GM06990 (cell line): ENCODE data around the gene LINC00632.

Source experiments
- DNase-seq: peaks from one replicate; pipeline ENCODE4 v3.0.0-alpha.2; 2011; ENCODE audit not compliant: insufficient read length; ENCODE audit errors: extremely low read depth
- H3K27me3 ChIP-seq: replicated peaks from 2 replicates; pipeline ENCODE4 v1.6.0; 2011; ENCODE audit warnings: low read length; ENCODE audit not compliant: control insufficient read depth, insufficient read depth
- H3K36me3 ChIP-seq: 2 replicates; pipeline ENCODE4 v1.5.1; 2011; ENCODE audit warnings: low read length; ENCODE audit not compliant: control insufficient read depth, insufficient read depth
- H3K4me3 ChIP-seq: replicated peaks from 2 replicates; pipeline ENCODE4 v1.5.1; 2011; ENCODE audit warnings: low read depth, mild to moderate bottlenecking, control low read depth, low read length
- CTCF ChIP-seq: IDR thresholded peaks from 2 replicates; pipeline ENCODE4 v1.5.1; 2011; ENCODE audit warnings: low read length, control low read depth, mild to moderate bottlenecking, inconsistent platforms; ENCODE audit not compliant: insufficient read depth, poor library complexity, severe bottlenecking

Gene LINC00632

GRCh38 chrX:140733766-140734342 is 24.3 kb downstream of the LINC00632 start:
- Histone ChIP-seq H3K4me3 (no peak overlapping the region), H3K27me3 (no peaks in the 10 kb centered on the region), H3K36me3 (no peaks in the 10 kb centered on the region)
- DNase-seq: no peak
- TF ChIP-seq CTCF: peak; percentile 82

- no peak for DNase-seq
- Histone ChIP-seq H3K4me3 (no peak overlapping the region), H3K27me3 (no peaks in the 10 kb centered on the region), H3K36me3 (no peaks in the 10 kb centered on the region)
- TF ChIP-seq CTCF: no peak
Observed at GRCh38 chrX:140744085-140744484, 34.5 kb downstream of the LINC00632 start.

- Histone ChIP-seq H3K36me3 (no peaks in the 10 kb centered on the region), H3K27me3 (no peaks in the 10 kb centered on the region), H3K4me3 (no peak overlapping the region)
- DNase-seq: no peak
- no peak for TF ChIP-seq CTCF
Observed at GRCh38 chrX:140756941-140757340, 47.4 kb downstream of the LINC00632 start.

- no peaks in the 10 kb centered on the region for H3K36me3 ChIP-seq
- no peaks in the 10 kb centered on the region; the same call in 1 of the 2 replicates for H3K27me3 ChIP-seq
- DNase-seq: no peak
- TF ChIP-seq CTCF: peak; percentile 85
- H3K4me3 ChIP-seq: no peak overlapping the region
Observed at GRCh38 chrX:140762061-140762460, 52.5 kb downstream of the LINC00632 start.

GRCh38 chrX:140764401-140764919 is 54.9 kb downstream of the LINC00632 start:
- Histone ChIP-seq H3K27me3 (no peaks in the 10 kb centered on the region; the same call in 1 of the 2 replicates), H3K36me3 (no peaks in the 10 kb centered on the region)
- DNase-seq: no peak

More at GRCh38 chrX:140764401-140764919, 54.9 kb downstream of the LINC00632 start:
- no peak overlapping the region for H3K4me3 ChIP-seq
- no peak for TF ChIP-seq CTCF
